ENCODE results near the gene ADNP2. TPM values are rescaled to one million over a fixed set of nuclear protein-coding genes. Genes with fewer than 3 reads are reported as not detected.

ADNP2 gene
- total and polyA plus RNA-seq, 2 of the 4 experiments (the other 2 are of a cell fraction), result 5.6 to 18.3 TPM

GRCh38 chr18:80119111-80119510, 10.0 kb downstream of the ADNP2 start:
- POLR2A ChIA-PET (ENCODE audit: unreplicated experiment), result no interaction called here
- WGBS, 2 experiments (ENCODE audit: extremely low coverage in 2 of 2, insufficient read length in 1 of 2), result no CpG with 5 or more reads among the region's 6 CpGs
- Histone ChIP-seq H2BK15ac (ENCODE audit: low read depth, low read length) (no peak overlapping the region), H3K56ac (ENCODE audit: extremely low read depth, insufficient read depth, low read length) (no peak overlapping the region), H2BK20ac (ENCODE audit: low read depth, low read length) (no peak overlapping the region), H3K27ac (ENCODE audit: insufficient read depth, low read length) (no peak overlapping the region), H3K23ac (ENCODE audit: low read depth, low read length) (no peak overlapping the region), H4K91ac (ENCODE audit: insufficient read depth, low read depth, low read length) (no peak overlapping the region), H4K20me1 (ENCODE audit: insufficient read depth, low read length) (peaks cover 32% of the 10 kb centered on the region), H2AFZ (replicated peaks; ENCODE audit: low read length, poor library complexity) (no peak overlapping the region), H3K14ac (replicated peaks; ENCODE audit: low read depth, low read length) (no peak overlapping the region), H3K4me1 (ENCODE audit: control insufficient read depth, insufficient read depth, low read length) (peaks cover 2% of the 10 kb centered on the region; the same call in 1 of the 2 replicates), H2BK5ac (ENCODE audit: low read depth, low read length, poor library complexity, severe bottlenecking) (no peak overlapping the region), H2AK9ac (replicated peaks; ENCODE audit: low read depth, low read length, poor library complexity) (no peak overlapping the region), H4K8ac (ENCODE audit: low read depth in 2 of 2, low read length in 2 of 2) (no peak overlapping the region), H3K9me1 (ENCODE audit: insufficient read depth, low read length) (peaks cover 10% of the 10 kb centered on the region), H3K4me2 (ENCODE audit: low read depth, low read length) (no peak overlapping the region), H3K4me3 (ENCODE audit: insufficient read depth, low read depth, low read length) (no peak overlapping the region), H3K27me3 (ENCODE audit: control insufficient read depth, insufficient read depth, low read length) (no peaks in the 10 kb centered on the region), H3K36me3 (ENCODE audit: control insufficient read depth, insufficient read depth, low read length) (peaks cover 13% of the 10 kb centered on the region), H3K4ac (ENCODE audit: low read depth, low read length) (no peak overlapping the region), H3K18ac (ENCODE audit: low read depth, low read length) (no peak overlapping the region), H2AK5ac (ENCODE audit: low read depth, low read length) (no peak overlapping the region), H4K5ac (ENCODE audit: low read depth, low read length) (no peak overlapping the region), H3K9me3 (ENCODE audit: control insufficient read depth, insufficient read depth, low read length) (no peaks in the 10 kb centered on the region), H3K9ac (ENCODE audit: low read depth, low read length) (no peak overlapping the region), H2BK120ac (ENCODE audit: low read depth, low read length) (no peak overlapping the region), H3K79me1 (ENCODE audit: low read depth in 1 of 2, low read length in 2 of 2) (peaks cover 25 to 61% of the 10 kb centered on the region in 2 experiments)
- intact Hi-C loops (cut with micrococcal nuclease), result no loop called here
- TF ChIP-seq USF2 (IDR thresholded peaks at IDR 0.05; ENCODE audit: low read depth, low read length) (no peak), CTCF (conservative IDR thresholded peaks at IDR 0.05; ENCODE audit: low read depth, low read length) (no peak), POLR2A (IDR thresholded peaks at IDR 0.05; ENCODE audit: low read depth, low read length) (no peak), CEBPB (IDR thresholded peaks at IDR 0.05; ENCODE audit: low read depth, low read length) (no peak), MAFK (IDR thresholded peaks at IDR 0.05; ENCODE audit: low read depth, low read length) (no peak), MXI1 (IDR thresholded peaks at IDR 0.05; ENCODE audit: borderline replicate concordance, low read depth, low read length) (no peak), SMC3 (IDR thresholded peaks at IDR 0.05; ENCODE audit: low read depth, low read length) (no peak), RFX5 (IDR thresholded peaks at IDR 0.05; ENCODE audit: low read depth, low read length) (no peak), MAZ (IDR thresholded peaks at IDR 0.05; ENCODE audit: borderline replicate concordance, low read depth, low read length) (no peak), BHLHE40 (IDR thresholded peaks at IDR 0.05; ENCODE audit: low read depth, low read length) (no peak), FOS (IDR thresholded peaks at IDR 0.05; ENCODE audit: low read depth, low read length) (no peak), RCOR1 (IDR thresholded peaks at IDR 0.05; ENCODE audit: insufficient replicate concordance, low read length) (no peak), CHD1 (IDR thresholded peaks at IDR 0.05; ENCODE audit: low read depth, low read length) (no peak), ELK1 (IDR thresholded peaks at IDR 0.05; ENCODE audit: borderline replicate concordance, low read depth, low read length) (no peak), RAD21 (IDR thresholded peaks at IDR 0.05; ENCODE audit: low read length) (no peak), NFE2L2 (IDR thresholded peaks at IDR 0.05; ENCODE audit: low read depth, low read length) (no peak)
- no TSS peak for BruUV-seq (replicated peaks)
- in situ Hi-C loops (cut with MboI; ENCODE audit: low sequenced_read_pairs), result no loop called here
- dilution Hi-C loops (cut with HindIII; ENCODE audit: low sequenced_read_pairs, unreplicated experiment), result no loop called here
- ATAC-seq (ENCODE audit: low read depth), result no peak
- no peak for DNase-seq
- CTCF ChIA-PET, result interaction anchor here (0.6 kb wide), 2 partner anchors 31 to 39 kb away, joined by 3 read pairs; no protein-coding TSS in a partner anchor

All from IMR-90 (cell line).